OCI-LY7 (cell line): ENCODE data around the gene POFUT1.

Experiments used
- CTCF ChIP-seq: fragments of 200-600 bp; sonication (generic); conservative IDR thresholded peaks from 2 replicates; pipeline ENCODE4 v1.5.1; 2014; ENCODE audit warnings: mild to moderate bottlenecking, antibody characterized with exemption, low read length, moderate library complexity, mixed read lengths
- EZH2phosphoT487 ChIP-seq: fragments of 200-600 bp; sonication (generic); IDR thresholded peaks from 2 replicates; pipeline ENCODE4 v1.6.1; 2018; ENCODE audit warnings: low read depth, borderline replicate concordance, mild to moderate bottlenecking, mixed run types, antibody characterized with exemption, low read length, moderate library complexity, mixed read lengths

DNA sequence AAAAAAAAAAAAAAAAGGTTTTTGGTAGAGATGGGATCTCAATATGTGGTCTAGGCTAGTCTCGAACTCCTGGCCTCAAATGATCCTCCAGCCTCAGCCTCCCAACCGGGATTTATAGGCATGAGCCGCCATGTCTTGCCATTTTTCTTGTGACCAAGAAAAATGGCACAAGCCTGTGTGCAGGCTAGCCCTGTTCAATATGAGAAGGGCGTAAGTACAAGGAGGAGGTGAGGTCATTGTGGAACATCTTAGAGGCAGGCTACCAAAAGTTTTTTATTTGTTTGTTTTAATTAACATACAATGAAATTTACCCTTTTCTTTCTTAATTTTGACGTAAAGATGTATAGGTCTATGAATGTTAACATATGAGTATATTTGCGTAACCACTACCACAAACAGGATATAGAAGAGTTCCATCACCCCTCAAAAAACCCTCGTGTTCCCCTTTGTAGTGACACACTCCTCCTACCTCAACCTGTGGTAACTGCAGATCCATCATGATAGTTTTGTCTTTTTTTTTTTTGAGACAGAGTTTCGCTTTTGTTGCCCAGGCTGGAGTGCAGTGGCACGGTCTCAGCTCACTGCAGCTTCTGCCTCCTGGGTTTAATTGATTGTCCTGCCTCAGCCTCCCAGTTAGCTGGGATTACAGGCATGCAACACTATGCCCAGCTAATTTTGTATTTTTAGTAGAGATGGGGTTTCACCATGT, 41.5 kb downstream of the POFUT1 start:
- TF ChIP-seq CTCF: no peak
- TF ChIP-seq EZH2phosphoT487: no peak
